K562 (cell line): Measurements from ENCODE around the gene GLI3. TPM values are rescaled to one million over a fixed set of nuclear protein-coding genes. Genes with fewer than 3 reads are reported as not detected.

Experiments used
- ATAC-seq: fragments of 200-7000 bp; cut with Tn5 transposase; 3 replicates; pipeline ENCODE4 v1.9.1; 2020; ENCODE audit warnings: moderate library complexity
- BruUV-seq: library from RNA; stranded (reverse); fragments of 400-500 nt; replicated peaks from 2 replicates; lab custom pipeline; 2021; lab: Mats Ljungman, UMichigan
- CTCF ChIA-PET: fragments of 300-600 bp; formaldehyde crosslinking; extraction: SDS; loops from one replicate; lab custom pipeline; 2021; ENCODE audit warnings: low intra/inter-chr PET ratio; lab: Yijun Ruan, JAX
- POLR2A ChIA-PET: fragments of 300-600, 350-650 bp; sonication (Branson Sonifier 250); formaldehyde crosslinking; extraction: SDS; loops from one replicate; lab custom pipeline; 2021; ENCODE audit warnings: antibody characterized with exemption, inconsistent platforms; lab: Yijun Ruan, JAX
- DNase-seq, 4 experiments: peaks; one replicate each; pipeline versions ENCODE4 v3.0.0 to v3.0.0-alpha.2; 2011 to 2018; ENCODE audit warnings: low spot score in 3 of 4, mixed read lengths in 3 of 4; ENCODE audit errors: extremely low read depth in 1 of 4
- FAIRE-seq: peaks from 2 replicates; lab custom pipeline; 2011; peaks lifted over from hg19 to GRCh38; lab: Jason Lieb, UNC
- H2AFZ ChIP-seq: 2 replicates; pipeline ENCODE4 v1.6.0; 2011; ENCODE audit warnings: low read depth, low read length, control low read depth, inconsistent platforms
- H3K27ac ChIP-seq: fragments of 200-600 bp; 3 replicates; pipeline ENCODE4 v1.8.0; 2011; ENCODE audit warnings: low read depth, mild to moderate bottlenecking, control low read depth, inconsistent platforms, low read length, moderate library complexity, mixed read lengths; ENCODE audit errors: extremely low read depth
- H3K27me3 ChIP-seq, 2 experiments: fragments of 300-600 bp in 1 of 2; 2 replicates in 1 of 2; 3 replicates in 1 of 2; pipeline versions ENCODE4 v1.6.0 to v1.8.0; 2011; ENCODE audit warnings: inconsistent platforms in 2 of 2, low read length in 2 of 2, mild to moderate bottlenecking in 1 of 2, mixed read lengths in 1 of 2, moderate library complexity in 1 of 2; ENCODE audit not compliant: control insufficient read depth in 2 of 2, insufficient read depth in 2 of 2
- H3K36me3 ChIP-seq: fragments of 300-600 bp; 3 replicates; pipeline ENCODE4 v1.8.0; 2011; ENCODE audit warnings: mild to moderate bottlenecking, low read length, inconsistent platforms; ENCODE audit not compliant: control insufficient read depth, insufficient read depth
- H3K4me1 ChIP-seq, 2 experiments: fragments of 200-600 bp in 1 of 2; replicated peaks in 1 of 2; 2 replicates in 1 of 2; 3 replicates in 1 of 2; pipeline versions ENCODE4 v1.5.1 to v1.8.0; 2011; ENCODE audit warnings: inconsistent platforms in 2 of 2, low read length in 2 of 2, mild to moderate bottlenecking in 1 of 2, mixed read lengths in 1 of 2, moderate library complexity in 1 of 2; ENCODE audit not compliant: control insufficient read depth in 2 of 2, insufficient read depth in 2 of 2
- H3K4me2 ChIP-seq: 2 replicates; pipeline ENCODE4 v1.6.1; 2011; ENCODE audit warnings: low read length, control low read depth, inconsistent platforms, mixed read lengths; ENCODE audit not compliant: insufficient read depth
- H3K4me3 ChIP-seq: fragments of 200-600 bp; sonication (generic), shearing (Covaris generic); 2 replicates; pipeline ENCODE4 v1.5.1; 2016; ENCODE audit warnings: control low read depth, inconsistent platforms
- H3K79me2 ChIP-seq: fragments of 200-600 bp; 3 replicates; pipeline ENCODE4 v1.8.0; 2011; ENCODE audit warnings: low read length, inconsistent platforms; ENCODE audit not compliant: control insufficient read depth, insufficient read depth
- H3K9ac ChIP-seq, 2 experiments: 2 replicates each; pipeline versions ENCODE4 v1.6.0 to v1.6.1; 2011; ENCODE audit warnings: low read depth in 2 of 2, low read length in 2 of 2, control low read depth in 1 of 2, inconsistent platforms in 1 of 2, mild to moderate bottlenecking in 1 of 2, mixed read lengths in 1 of 2; ENCODE audit not compliant: insufficient read depth in 1 of 2
- H3K9me1 ChIP-seq: one replicate; pipeline ENCODE4 v1.6.0; 2011; ENCODE audit warnings: inconsistent platforms, mild to moderate bottlenecking, low read length, moderate library complexity; ENCODE audit not compliant: control insufficient read depth, insufficient read depth
- H3K9me3 ChIP-seq: replicated peaks from 2 replicates; pipeline ENCODE4 v1.5.1; 2011; ENCODE audit warnings: low read depth, low read length, inconsistent platforms; ENCODE audit not compliant: control insufficient read depth, insufficient read depth
- H4K20me1 ChIP-seq: replicated peaks from 2 replicates; pipeline ENCODE4 v1.6.1; 2011; ENCODE audit warnings: low read length, inconsistent platforms, mixed read lengths; ENCODE audit not compliant: control insufficient read depth, insufficient read depth
- DDX20 ChIP-seq: fragments of 450-650 bp; IDR thresholded peaks from 2 replicates; pipeline ENCODE4 v1.6.1; 2016; ENCODE audit warnings: missing genetic modification characterization, low read depth, mild to moderate bottlenecking, missing compliant biosample characterization, moderate library complexity
- FIP1L1 ChIP-seq: fragments of 200-400 bp; formaldehyde crosslinking; IDR thresholded peaks from 2 replicates; pipeline ENCODE4 v1.6.1; 2018; ENCODE audit warnings: mild to moderate bottlenecking, low read depth, low read length; ENCODE audit not compliant: poor library complexity, severe bottlenecking
- FOXP1 ChIP-seq: sonication (generic); formaldehyde crosslinking; IDR thresholded peaks from 2 replicates; pipeline ENCODE4 v1.8.0; 2022; ENCODE audit warnings: mild to moderate bottlenecking, missing genetic modification reagents
- GABPA ChIP-seq: fragments of 200-800 bp; sonication (Bioruptor generic); conservative IDR thresholded peaks from 2 replicates; pipeline ENCODE4 v1.6.1; 2016; ENCODE audit warnings: low read depth, missing genetic modification characterization, missing compliant biosample characterization
- MAX ChIP-seq: sonication (generic); formaldehyde crosslinking; IDR thresholded peaks from 2 replicates; pipeline ENCODE4 v1.9.0; 2022; ENCODE audit warnings: mild to moderate bottlenecking, missing genetic modification reagents
- NR2C2 ChIP-seq, 2 experiments: fragments of 200-800 bp in 1 of 2; sonication (Bioruptor generic) in 1 of 2; sonication (generic) in 1 of 2; formaldehyde crosslinking in 1 of 2; IDR thresholded peaks; 2 replicates each; pipeline versions ENCODE4 v1.6.1 to v1.8.0; 2016 to 2022; ENCODE audit warnings: mild to moderate bottlenecking in 1 of 2, missing compliant biosample characterization in 1 of 2, missing genetic modification characterization in 1 of 2, missing genetic modification reagents in 1 of 2
- NR4A1 ChIP-seq, 2 experiments: fragments of 250-450 bp in 1 of 2; fragments of 450-650 bp in 1 of 2; sonication (Bioruptor Pico) in 1 of 2; IDR thresholded peaks; 2 replicates each; pipeline versions ENCODE4 v1.4.0 to v1.6.1; 2016 to 2020; ENCODE audit warnings: mild to moderate bottlenecking in 2 of 2, missing compliant biosample characterization in 1 of 2, missing genetic modification characterization in 1 of 2, moderate library complexity in 1 of 2
- PPARD ChIP-seq: fragments of 250-450 bp; sonication (Bioruptor Pico); IDR thresholded peaks from 2 replicates; pipeline ENCODE4 v1.8.0; 2022; ENCODE audit warnings: inconsistent platforms, mild to moderate bottlenecking, moderate library complexity
- THRAP3 ChIP-seq: fragments of 450-650 bp; IDR thresholded peaks from 2 replicates; pipeline ENCODE4 v1.6.1; 2016; ENCODE audit warnings: mild to moderate bottlenecking, inconsistent platforms, borderline replicate concordance
- XRCC3 ChIP-seq: fragments of 450-650 bp; IDR thresholded peaks from 2 replicates; pipeline ENCODE4 v1.6.1; 2017; ENCODE audit warnings: mild to moderate bottlenecking, moderate library complexity
- ZBTB7A ChIP-seq: IDR thresholded peaks from 2 replicates; pipeline ENCODE4 v1.6.1; 2011; ENCODE audit warnings: low read depth, mild to moderate bottlenecking, low read length, moderate library complexity, borderline replicate concordance; ENCODE audit not compliant: control insufficient read depth
- ZBTB8A ChIP-seq: fragments of 450-650 bp; IDR thresholded peaks from 2 replicates; pipeline ENCODE4 v1.6.1; 2018; ENCODE audit warnings: mild to moderate bottlenecking, moderate library complexity; ENCODE audit not compliant: partially characterized antibody
- ZFX ChIP-seq: sonication (generic); formaldehyde crosslinking; IDR thresholded peaks from 2 replicates; pipeline ENCODE4 v1.8.0; 2022; ENCODE audit warnings: mild to moderate bottlenecking, missing genetic modification reagents, moderate library complexity
- ZNF280B ChIP-seq: fragments of 250-450 bp; sonication (Bioruptor Pico); IDR thresholded peaks from 2 replicates; pipeline ENCODE4 v1.5.1; 2021; ENCODE audit warnings: mild to moderate bottlenecking
- ZNF695 ChIP-seq: fragments of 450-650 bp; formaldehyde crosslinking; IDR thresholded peaks from 2 replicates; pipeline ENCODE4 v1.4.0; 2020; ENCODE audit warnings: mild to moderate bottlenecking, moderate library complexity
- WGBS: fragments of 100-300 bp; shearing (Covaris generic); methylation state at CpG from one replicate; pipeline ENCODE4 v1.1.6; 2016; ENCODE audit warnings: low coverage, mixed read lengths; ENCODE audit not compliant: insufficient coverage; ENCODE audit errors: missing lambda C conversion rate; 5-methylcytosine and 5-hydroxymethylcytosine counted together
- in situ Hi-C: fragments of 300-500 bp; cut with MboI; formaldehyde crosslinking; loops from 4 replicates; pipeline ENCODE4 v1.15.0; 2018; ENCODE audit warnings: inconsistent platforms, mixed read lengths
- intact Hi-C: fragments of 100-400 bp; cut with micrococcal nuclease; formaldehyde crosslinking; loops from 2 replicates; pipeline ENCODE4 v1.14.2; 2022
- polyA plus RNA-seq, 8 experiments: library from polyadenylated mRNA; depleted of rRNA in 4 of 8; stranded (reverse) in 5 of 8; unstranded in 3 of 8; fragments of >200 nt; fragmentation: Nextera tagmentation in 2 of 8; fragmentation: Illumina TruSeq in 1 of 8; extraction: Ambion mirVana in 2 of 8; extraction: Trizol in 1 of 8; gene quantifications; 2 replicates each; pipeline versions ENCODE4 v1.2.1 to v1.2.3, GENCODE V29; 2011 to 2014; ENCODE audit warnings: inconsistent platforms in 1 of 8, missing spikeins in 1 of 8
- total RNA-seq, 7 experiments: library from RNA; depleted of rRNA in 6 of 7; stranded (reverse); fragments of >200 nt in 6 of 7; fragmentation: Illumina TruSeq in 2 of 7; extraction: Trizol in 2 of 7; gene quantifications; 2 replicates each; pipeline versions ENCODE4 v1.2.1 to v1.2.3, GENCODE V29; 2011 to 2021; ENCODE audit warnings: low replicate concordance in 1 of 7

Gene GLI3
- total and polyA plus RNA-seq, 9 of the 15 experiments (the other 6 are each of a cell fraction or from before 2014, with no cell fraction given), result 0.01 to 0.18 (median 0.07) TPM; not detected in 6

GRCh38 chr7:42263971-42264370 lies 27.0 kb upstream of the GLI3 start:
- no peak overlapping the region for H3K4me2 ChIP-seq
- BruUV-seq, result no TSS peak
- ATAC-seq (no peak), DNase-seq (no peak), FAIRE-seq (no peak)
- H3K79me2 ChIP-seq, result no peaks in the 10 kb centered on the region
- no peaks in the 10 kb centered on the region for H3K9me3 ChIP-seq
- in situ Hi-C loops (no loop called here), intact Hi-C loops (no loop called here)
- no peak overlapping the region for H3K4me3 ChIP-seq
- 0% methylated on average over 4 of the region's 4 CpGs for WGBS
- no peaks in the 10 kb centered on the region for H3K27me3 ChIP-seq
- ChIA-PET POLR2A (no interaction called here), CTCF (no interaction called here)
- H3K9ac ChIP-seq, result no peak overlapping the region
- no peaks in the 10 kb centered on the region for H3K9me1 ChIP-seq
- TF ChIP-seq NR4A1 (CRISPR knock-in tag; IDR thresholded peaks at IDR 0.05) (no peak), NR4A1 (tag; IDR thresholded peaks at IDR 0.05) (no peak), PPARD (CRISPR knock-in tag) (no peak), ZBTB8A (no peak), ZNF695 (CRISPR knock-in tag) (no peak), MAX (no peak), ZFX (CRISPR knock-in tag) (no peak), XRCC3 (no peak), GABPA (tag) (no peak), FIP1L1 (no peak), THRAP3 (no peak), DDX20 (tag) (no peak), FOXP1 (no peak), ZBTB7A (no peak), NR2C2 (CRISPR knock-in tag; IDR thresholded peaks at IDR 0.05) (no peak), NR2C2 (tag; IDR thresholded peaks at IDR 0.05) (no peak), ZNF280B (no peak)
- H3K36me3 ChIP-seq, result no peaks in the 10 kb centered on the region
- H3K4me1 ChIP-seq, result no peaks in the 10 kb centered on the region
- H3K27ac ChIP-seq, result no peak overlapping the region
- H2AFZ ChIP-seq, result no peak overlapping the region
- H4K20me1 ChIP-seq, result no peaks in the 10 kb centered on the region
